A673 (cell line): ENCODE measurements around the gene NGEF. TPM values are rescaled to one million over a fixed set of nuclear protein-coding genes. Genes with fewer than 3 reads are reported as not detected.

Source experiments
- BruUV-seq: library from RNA; stranded (reverse); fragments of 400-500 nt; replicated peaks from 2 replicates; lab custom pipeline; 2021; lab: Mats Ljungman, UMichigan
- CTCF ChIA-PET: fragments of 300-600 bp; sonication (Branson Sonifier 250); formaldehyde crosslinking; loops from one replicate; lab custom pipeline; 2022; ENCODE audit warnings: antibody characterized with exemption; lab: Charles Lee
- POLR2A ChIA-PET: fragments of 300-600 bp; sonication (Branson Sonifier 250); formaldehyde crosslinking; loops from one replicate; lab custom pipeline; 2022; ENCODE audit warnings: antibody characterized with exemption; ENCODE audit not compliant: low non-redundant PET; lab: Charles Lee
- DNase-seq: peaks from one replicate; pipeline ENCODE4 v3.0.0-alpha.2; 2015; ENCODE audit warnings: low spot score
- H3K27ac ChIP-seq: fragments of 200-600 bp; sonication (generic); 2 replicates; pipeline ENCODE4 v1.5.1; 2016; ENCODE audit warnings: mixed run types, low read depth, mild to moderate bottlenecking, mixed read lengths, antibody characterized with exemption, low read length; ENCODE audit not compliant: poor library complexity, severe bottlenecking
- H3K27me3 ChIP-seq: fragments of 200-600 bp; sonication (generic); replicated peaks from 2 replicates; pipeline ENCODE4 v1.6.1; 2017; ENCODE audit warnings: mixed run types, low read depth, mild to moderate bottlenecking, mixed read lengths, antibody characterized with exemption, low read length; ENCODE audit not compliant: insufficient read depth, poor library complexity
- H3K36me3 ChIP-seq: fragments of 200-600 bp; sonication (generic); 2 replicates; pipeline ENCODE4 v1.6.1; 2016; ENCODE audit warnings: mixed run types, mild to moderate bottlenecking, mixed read lengths, antibody characterized with exemption, low read length; ENCODE audit not compliant: insufficient read depth, poor library complexity, severe bottlenecking
- H3K4me1 ChIP-seq: fragments of 200-600 bp; sonication (generic); 2 replicates; pipeline ENCODE4 v1.6.1; 2017; ENCODE audit warnings: mixed run types, mild to moderate bottlenecking, mixed read lengths, antibody characterized with exemption, low read length; ENCODE audit not compliant: insufficient read depth, poor library complexity, severe bottlenecking
- H3K4me3 ChIP-seq: fragments of 200-600 bp; sonication (generic); 2 replicates; pipeline ENCODE4 v1.5.1; 2016; ENCODE audit warnings: low read depth, mixed run types, mild to moderate bottlenecking, mixed read lengths, low read length; ENCODE audit not compliant: poor library complexity, severe bottlenecking
- H3K9me3 ChIP-seq: fragments of 200-600 bp; sonication (generic); 2 replicates; pipeline ENCODE4 v1.6.1; 2016; ENCODE audit warnings: mixed run types, low read depth, mild to moderate bottlenecking, mixed read lengths, antibody characterized with exemption, low read length; ENCODE audit not compliant: poor library complexity, severe bottlenecking
- EZH2 ChIP-seq: fragments of 200-600 bp; sonication (generic); IDR thresholded peaks from 2 replicates; pipeline ENCODE4 v1.6.1; 2017; ENCODE audit warnings: borderline replicate concordance, low read depth, mild to moderate bottlenecking, mixed read lengths, antibody characterized with exemption, low read length; ENCODE audit not compliant: poor library complexity, severe bottlenecking
- intact Hi-C: fragments of 100-400 bp; cut with micrococcal nuclease; formaldehyde crosslinking; loops from one replicate; pipeline ENCODE4 v1.10.0; 2022; ENCODE audit not compliant: unreplicated experiment
- total RNA-seq: library from RNA; stranded (reverse); gene quantifications from 2 replicates; pipeline ENCODE4 v1.2.3, GENCODE V29; 2021
- TF ChIP-seq, protein P1 (sequence below): fragments of 300-800, 200-600 bp; sonication (generic); conservative IDR thresholded peaks from 2 replicates; pipeline ENCODE4 v1.5.1; 2017; ENCODE audit warnings: low read depth, mild to moderate bottlenecking, antibody characterized with exemption, low read length, moderate library complexity, mixed read lengths

Gene NGEF
- total RNA-seq, 1 experiment from 2014 or later = 0.69 TPM

DNA sequence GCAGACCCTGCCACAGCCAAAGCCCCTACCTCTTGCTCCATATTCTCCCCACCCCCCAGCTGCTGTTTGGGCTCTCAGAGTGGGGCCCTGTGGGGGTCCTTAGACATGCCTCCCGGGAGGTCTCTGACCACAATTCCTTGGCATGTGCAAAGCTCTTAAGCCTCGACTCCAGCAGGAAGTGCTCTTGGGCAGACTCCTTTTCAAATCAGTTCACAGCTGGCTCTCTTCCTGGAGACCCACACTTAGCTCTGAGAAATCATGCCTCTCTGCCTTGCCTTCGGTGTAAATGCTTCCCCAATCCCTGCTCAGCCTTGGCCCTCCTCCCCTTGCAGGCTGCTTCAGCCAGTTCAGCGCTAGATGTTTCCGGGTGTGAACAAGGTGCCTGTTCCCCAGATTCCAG, 46.9 kb downstream of the NGEF start:
- Histone ChIP-seq H3K27me3 (no peaks in the 10 kb centered on the region), H3K4me3 (no peak overlapping the region), H3K4me1 (no peaks in the 10 kb centered on the region), H3K9me3 (peaks cover 8% of the 10 kb centered on the region), H3K36me3 (no peaks in the 10 kb centered on the region), H3K27ac (no peak overlapping the region)
- DNase-seq = peak; percentile 30
- intact Hi-C loops = no loop called here
- CTCF ChIA-PET = no interaction called here
- TF ChIP-seq, protein P1, sequence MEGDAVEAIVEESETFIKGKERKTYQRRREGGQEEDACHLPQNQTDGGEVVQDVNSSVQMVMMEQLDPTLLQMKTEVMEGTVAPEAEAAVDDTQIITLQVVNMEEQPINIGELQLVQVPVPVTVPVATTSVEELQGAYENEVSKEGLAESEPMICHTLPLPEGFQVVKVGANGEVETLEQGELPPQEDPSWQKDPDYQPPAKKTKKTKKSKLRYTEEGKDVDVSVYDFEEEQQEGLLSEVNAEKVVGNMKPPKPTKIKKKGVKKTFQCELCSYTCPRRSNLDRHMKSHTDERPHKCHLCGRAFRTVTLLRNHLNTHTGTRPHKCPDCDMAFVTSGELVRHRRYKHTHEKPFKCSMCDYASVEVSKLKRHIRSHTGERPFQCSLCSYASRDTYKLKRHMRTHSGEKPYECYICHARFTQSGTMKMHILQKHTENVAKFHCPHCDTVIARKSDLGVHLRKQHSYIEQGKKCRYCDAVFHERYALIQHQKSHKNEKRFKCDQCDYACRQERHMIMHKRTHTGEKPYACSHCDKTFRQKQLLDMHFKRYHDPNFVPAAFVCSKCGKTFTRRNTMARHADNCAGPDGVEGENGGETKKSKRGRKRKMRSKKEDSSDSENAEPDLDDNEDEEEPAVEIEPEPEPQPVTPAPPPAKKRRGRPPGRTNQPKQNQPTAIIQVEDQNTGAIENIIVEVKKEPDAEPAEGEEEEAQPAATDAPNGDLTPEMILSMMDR = no peak
- TF ChIP-seq EZH2 = no peak
- POLR2A ChIA-PET = no interaction called here
- BruUV-seq = no TSS peak

DNA sequence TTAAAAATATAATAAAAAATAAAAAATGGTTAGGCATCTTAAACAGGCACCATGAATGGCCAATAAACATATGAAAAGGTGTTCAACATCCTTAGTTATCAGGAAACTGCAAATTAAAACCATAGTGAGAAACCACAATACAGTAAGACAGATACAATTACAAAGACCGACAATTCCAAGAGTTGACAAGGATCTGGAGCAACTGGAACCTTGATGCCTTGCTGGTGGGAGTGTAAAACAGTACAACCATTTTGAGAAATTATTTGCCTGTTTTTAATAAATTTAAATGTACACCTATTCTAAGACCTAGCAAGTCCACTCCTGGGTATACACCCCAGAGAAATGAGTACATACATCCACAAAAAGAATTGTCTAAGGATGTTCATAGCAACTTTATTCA, 49.1 kb downstream of the NGEF start:
- TF ChIP-seq EZH2 = no peak
- TF ChIP-seq, protein P1 = no peak
- ChIA-PET CTCF (no interaction called here), POLR2A (no interaction called here)
- H3K27me3 ChIP-seq = no peaks in the 10 kb centered on the region
- no peak overlapping the region for H3K27ac ChIP-seq
- H3K4me1 ChIP-seq = no peaks in the 10 kb centered on the region
- no peak overlapping the region for H3K4me3 ChIP-seq
- no peaks in the 10 kb centered on the region for H3K36me3 ChIP-seq
- intact Hi-C loops = no loop called here
- peaks cover 8% of the 10 kb centered on the region for H3K9me3 ChIP-seq
- no TSS peak for BruUV-seq
- DNase-seq = no peak

DNA sequence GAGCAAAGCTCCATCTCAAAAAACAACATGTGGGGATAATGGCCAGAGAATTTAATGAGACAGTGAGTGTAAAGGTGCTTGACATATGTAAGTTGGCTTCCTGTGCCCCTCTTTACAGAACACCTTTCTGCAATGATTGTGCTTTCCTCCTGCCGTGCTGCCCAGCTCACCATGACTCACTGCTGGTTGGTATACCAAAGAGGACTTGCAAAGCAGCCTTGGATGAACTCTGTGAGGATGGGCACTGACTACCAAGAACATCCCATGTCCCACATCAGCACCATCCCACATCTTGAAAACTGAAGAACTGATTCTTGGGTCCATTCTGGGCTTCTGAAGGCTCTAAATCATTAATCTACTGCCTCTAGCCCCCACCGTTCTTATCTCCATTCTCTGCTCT, 52.2 kb downstream of the NGEF start:
- DNase-seq = no peak
- CTCF ChIA-PET = no interaction called here
- Histone ChIP-seq H3K36me3 (no peaks in the 10 kb centered on the region), H3K27me3 (no peaks in the 10 kb centered on the region), H3K27ac (no peak overlapping the region), H3K4me3 (no peak overlapping the region), H3K9me3 (peaks cover 5% of the 10 kb centered on the region), H3K4me1 (no peaks in the 10 kb centered on the region)
- POLR2A ChIA-PET = no interaction called here
- no TSS peak for BruUV-seq
- TF ChIP-seq, protein P1 = no peak
- TF ChIP-seq EZH2 = no peak
- intact Hi-C loops = no loop called here
